ENCODE data around the gene MTARC2. TPM values are rescaled to one million over a fixed set of nuclear protein-coding genes. Genes with fewer than 3 reads are reported as not detected.

Gene MTARC2
- polyA plus RNA-seq, 1 donor from 2014 or later, result not detected

DNA sequence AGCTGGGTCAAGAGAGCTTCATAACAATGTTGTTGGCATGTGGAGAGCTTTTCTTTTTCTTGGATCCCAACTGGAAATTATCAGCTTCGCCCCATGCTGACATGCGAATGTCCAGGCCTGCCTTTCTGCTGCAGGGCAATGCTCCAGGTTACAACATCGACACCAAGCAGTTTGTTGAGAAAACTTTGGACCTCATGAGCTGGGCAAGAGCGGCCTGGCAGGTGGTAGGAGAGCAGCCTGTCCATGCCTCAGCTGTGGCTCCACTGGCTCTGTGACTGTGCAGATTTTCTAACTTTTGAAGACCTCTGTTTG, 80.0 kb downstream of the MTARC2 start:
- Histone ChIP-seq H4K20me1 (ENCODE audit: insufficient read depth) (no peaks in the 10 kb centered on the region), H3K79me2 (replicated peaks; ENCODE audit: insufficient read depth, low read length) (no peaks in the 10 kb centered on the region), H3K9me3 (ENCODE audit: low read length) (no peaks in the 10 kb centered on the region), H3K27ac (ENCODE audit: low read length) (no peak overlapping the region), H3K9ac (ENCODE audit: low read length) (no peak overlapping the region), H2AFZ (ENCODE audit: low read depth, low read length) (no peak overlapping the region), H3F3A (ENCODE audit: insufficient read depth, low read length, poor library complexity, severe bottlenecking) (no peaks in the 10 kb centered on the region), H3K36me3 (ENCODE audit: insufficient read depth, low read length) (no peaks in the 10 kb centered on the region), H3K9me2 (ENCODE audit: insufficient read depth, low read length) (no peaks in the 10 kb centered on the region), H3K27me3 (ENCODE audit: insufficient read depth, low read depth, low read length) (no peaks in the 10 kb centered on the region), H3K4me3 (ENCODE audit: low read length) (no peak overlapping the region), H3K4me2 (ENCODE audit: low read length) (no peak overlapping the region)
- TF ChIP-seq EP300 (conservative IDR thresholded peaks at IDR 0.05; ENCODE audit: poor library complexity, severe bottlenecking) (no peak), TAF1 (IDR thresholded peaks at IDR 0.05; ENCODE audit: low read depth) (no peak), MXI1 (conservative IDR thresholded peaks at IDR 0.05; ENCODE audit: poor library complexity, severe bottlenecking) (no peak), SMC3 (conservative IDR thresholded peaks at IDR 0.05; ENCODE audit: poor library complexity) (no peak), EZH2 (IDR thresholded peaks at IDR 0.05; ENCODE audit: borderline replicate concordance, insufficient read depth, low read length, poor library complexity, severe bottlenecking) (no peak), POLR2AphosphoS5 (IDR thresholded peaks at IDR 0.05) (no peak), RAD21 (conservative IDR thresholded peaks at IDR 0.05) (no peak)
- TF ChIP-seq, protein P1, sequence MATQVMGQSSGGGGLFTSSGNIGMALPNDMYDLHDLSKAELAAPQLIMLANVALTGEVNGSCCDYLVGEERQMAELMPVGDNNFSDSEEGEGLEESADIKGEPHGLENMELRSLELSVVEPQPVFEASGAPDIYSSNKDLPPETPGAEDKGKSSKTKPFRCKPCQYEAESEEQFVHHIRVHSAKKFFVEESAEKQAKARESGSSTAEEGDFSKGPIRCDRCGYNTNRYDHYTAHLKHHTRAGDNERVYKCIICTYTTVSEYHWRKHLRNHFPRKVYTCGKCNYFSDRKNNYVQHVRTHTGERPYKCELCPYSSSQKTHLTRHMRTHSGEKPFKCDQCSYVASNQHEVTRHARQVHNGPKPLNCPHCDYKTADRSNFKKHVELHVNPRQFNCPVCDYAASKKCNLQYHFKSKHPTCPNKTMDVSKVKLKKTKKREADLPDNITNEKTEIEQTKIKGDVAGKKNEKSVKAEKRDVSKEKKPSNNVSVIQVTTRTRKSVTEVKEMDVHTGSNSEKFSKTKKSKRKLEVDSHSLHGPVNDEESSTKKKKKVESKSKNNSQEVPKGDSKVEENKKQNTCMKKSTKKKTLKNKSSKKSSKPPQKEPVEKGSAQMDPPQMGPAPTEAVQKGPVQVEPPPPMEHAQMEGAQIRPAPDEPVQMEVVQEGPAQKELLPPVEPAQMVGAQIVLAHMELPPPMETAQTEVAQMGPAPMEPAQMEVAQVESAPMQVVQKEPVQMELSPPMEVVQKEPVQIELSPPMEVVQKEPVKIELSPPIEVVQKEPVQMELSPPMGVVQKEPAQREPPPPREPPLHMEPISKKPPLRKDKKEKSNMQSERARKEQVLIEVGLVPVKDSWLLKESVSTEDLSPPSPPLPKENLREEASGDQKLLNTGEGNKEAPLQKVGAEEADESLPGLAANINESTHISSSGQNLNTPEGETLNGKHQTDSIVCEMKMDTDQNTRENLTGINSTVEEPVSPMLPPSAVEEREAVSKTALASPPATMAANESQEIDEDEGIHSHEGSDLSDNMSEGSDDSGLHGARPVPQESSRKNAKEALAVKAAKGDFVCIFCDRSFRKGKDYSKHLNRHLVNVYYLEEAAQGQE (IDR thresholded peaks at IDR 0.05; ENCODE audit: borderline replicate concordance), result no peak
- TF ChIP-seq, protein P2, sequence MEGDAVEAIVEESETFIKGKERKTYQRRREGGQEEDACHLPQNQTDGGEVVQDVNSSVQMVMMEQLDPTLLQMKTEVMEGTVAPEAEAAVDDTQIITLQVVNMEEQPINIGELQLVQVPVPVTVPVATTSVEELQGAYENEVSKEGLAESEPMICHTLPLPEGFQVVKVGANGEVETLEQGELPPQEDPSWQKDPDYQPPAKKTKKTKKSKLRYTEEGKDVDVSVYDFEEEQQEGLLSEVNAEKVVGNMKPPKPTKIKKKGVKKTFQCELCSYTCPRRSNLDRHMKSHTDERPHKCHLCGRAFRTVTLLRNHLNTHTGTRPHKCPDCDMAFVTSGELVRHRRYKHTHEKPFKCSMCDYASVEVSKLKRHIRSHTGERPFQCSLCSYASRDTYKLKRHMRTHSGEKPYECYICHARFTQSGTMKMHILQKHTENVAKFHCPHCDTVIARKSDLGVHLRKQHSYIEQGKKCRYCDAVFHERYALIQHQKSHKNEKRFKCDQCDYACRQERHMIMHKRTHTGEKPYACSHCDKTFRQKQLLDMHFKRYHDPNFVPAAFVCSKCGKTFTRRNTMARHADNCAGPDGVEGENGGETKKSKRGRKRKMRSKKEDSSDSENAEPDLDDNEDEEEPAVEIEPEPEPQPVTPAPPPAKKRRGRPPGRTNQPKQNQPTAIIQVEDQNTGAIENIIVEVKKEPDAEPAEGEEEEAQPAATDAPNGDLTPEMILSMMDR (IDR thresholded peaks at IDR 0.05; ENCODE audit: poor library complexity, severe bottlenecking), result no peak

DNA sequence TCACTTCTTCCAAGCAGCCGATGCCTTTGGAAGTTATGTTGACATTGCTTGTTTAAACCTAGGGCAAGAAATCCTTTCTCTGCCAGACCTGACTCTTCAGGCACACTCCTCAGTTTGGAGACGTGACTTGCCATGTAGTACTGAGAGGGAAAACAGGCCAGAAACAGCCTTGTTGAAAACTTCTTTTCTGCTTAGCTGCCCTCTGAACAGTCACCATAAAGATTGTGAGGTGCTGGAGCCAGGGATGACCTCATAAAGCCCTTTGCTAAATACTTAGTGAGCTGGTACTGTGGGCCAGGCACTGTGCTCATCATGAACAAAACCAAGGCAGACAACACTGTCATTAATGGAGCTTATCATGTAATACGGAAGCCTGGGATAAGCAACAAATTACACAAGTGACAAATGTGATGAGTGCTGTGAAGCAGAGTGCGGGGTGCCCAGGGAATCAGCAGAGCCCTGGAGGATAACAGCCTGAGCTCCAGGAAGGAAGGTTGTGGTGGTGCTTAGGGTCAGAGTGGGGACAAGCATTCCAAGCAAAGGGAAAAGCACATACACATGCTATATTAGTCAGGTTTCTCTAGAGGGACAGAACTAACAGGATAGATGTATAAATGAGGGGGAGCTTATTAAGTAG, 80.9 kb downstream of the MTARC2 start:
- H3F3A ChIP-seq (ENCODE audit: insufficient read depth, low read length, poor library complexity, severe bottlenecking), result no peaks in the 10 kb centered on the region
- no peak overlapping the region for H3K4me3 ChIP-seq (ENCODE audit: low read length)
- H3K9ac ChIP-seq (ENCODE audit: low read length), result no peak overlapping the region
- TF ChIP-seq RAD21 (conservative IDR thresholded peaks at IDR 0.05) (no peak), EZH2 (IDR thresholded peaks at IDR 0.05; ENCODE audit: borderline replicate concordance, insufficient read depth, low read length, poor library complexity, severe bottlenecking) (no peak), SMC3 (conservative IDR thresholded peaks at IDR 0.05; ENCODE audit: poor library complexity) (no peak), MXI1 (conservative IDR thresholded peaks at IDR 0.05; ENCODE audit: poor library complexity, severe bottlenecking) (no peak), POLR2AphosphoS5 (IDR thresholded peaks at IDR 0.05) (no peak), EP300 (conservative IDR thresholded peaks at IDR 0.05; ENCODE audit: poor library complexity, severe bottlenecking) (no peak)
- TF ChIP-seq, protein P1 (IDR thresholded peaks at IDR 0.05; ENCODE audit: borderline replicate concordance), result no peak
- TF ChIP-seq, protein P2 (IDR thresholded peaks at IDR 0.05; ENCODE audit: poor library complexity, severe bottlenecking), result no peak
- H3K9me2 ChIP-seq (ENCODE audit: insufficient read depth, low read length), result no peaks in the 10 kb centered on the region
- no peak overlapping the region for H3K27ac ChIP-seq (ENCODE audit: low read length)
- H2AFZ ChIP-seq (ENCODE audit: low read depth, low read length), result no peak overlapping the region
- H3K27me3 ChIP-seq (ENCODE audit: insufficient read depth, low read depth, low read length), result no peaks in the 10 kb centered on the region
- no peaks in the 10 kb centered on the region for H4K20me1 ChIP-seq (ENCODE audit: insufficient read depth)
- H3K36me3 ChIP-seq (ENCODE audit: insufficient read depth, low read length), result no peaks in the 10 kb centered on the region
- H3K79me2 ChIP-seq (replicated peaks; ENCODE audit: insufficient read depth, low read length), result no peaks in the 10 kb centered on the region
- no peaks in the 10 kb centered on the region for H3K9me3 ChIP-seq (ENCODE audit: low read length)
- H3K4me2 ChIP-seq (ENCODE audit: low read length), result no peak overlapping the region
